Glutamatergic neuron (in vitro differentiated cells): Measurements from ENCODE around the gene RBMS1. TPM values are rescaled to one million over a fixed set of nuclear protein-coding genes. Genes with fewer than 3 reads are reported as not detected.

Source experiments
- DNase-seq: peaks from one replicate; pipeline ENCODE4 v3.0.0; 2022
- H3K27ac Mint-ChIP-seq: one replicate; pipeline ENCODE4 v1.8.0; 2020; ENCODE audit warnings: mild to moderate bottlenecking, mixed read lengths, inconsistent platforms; ENCODE audit not compliant: unreplicated experiment
- H3K27me3 Mint-ChIP-seq: one replicate; pipeline ENCODE4 v1.8.0; 2020; ENCODE audit warnings: mild to moderate bottlenecking, moderate library complexity, mixed read lengths, inconsistent platforms; ENCODE audit not compliant: unreplicated experiment
- H3K36me3 Mint-ChIP-seq: one replicate; pipeline ENCODE4 v1.8.0; 2020; ENCODE audit warnings: mild to moderate bottlenecking, mixed read lengths, inconsistent platforms; ENCODE audit not compliant: unreplicated experiment
- H3K4me1 Mint-ChIP-seq: one replicate; pipeline ENCODE4 v1.8.0; 2020; ENCODE audit warnings: mild to moderate bottlenecking, low read depth, mixed read lengths, inconsistent platforms; ENCODE audit not compliant: unreplicated experiment
- H3K4me3 Mint-ChIP-seq: one replicate; pipeline ENCODE4 v1.8.0; 2020; ENCODE audit warnings: mild to moderate bottlenecking, mixed read lengths, inconsistent platforms; ENCODE audit not compliant: unreplicated experiment
- H3K9me3 Mint-ChIP-seq: one replicate; pipeline ENCODE4 v1.8.0; 2020; ENCODE audit warnings: mild to moderate bottlenecking, moderate library complexity, mixed read lengths, inconsistent platforms; ENCODE audit not compliant: unreplicated experiment
- CTCF ChIP-seq: fragments of 200-600 bp; sonication (generic); IDR thresholded peaks from one replicate; pipeline ENCODE4 v1.5.0; 2021; ENCODE audit not compliant: partially characterized antibody, unreplicated experiment
- total RNA-seq: library from RNA; stranded (reverse); fragmentation: NEBNext Ultra II Directional; extraction: Animal tissue kit (Norgen Biotek cat#: 25700); gene quantifications from one replicate; pipeline ENCODE4 v1.2.1, GENCODE V29; 2021; ENCODE audit not compliant: unreplicated experiment

Gene RBMS1
- total RNA-seq, 1 donor from 2014 or later = 142 TPM

GRCh38 chr2:160355080-160355479 is 138.5 kb downstream of the RBMS1 start:
- H3K27ac Mint-ChIP-seq = peak overlapping the region; percentile 5
- peaks cover 11% of the 10 kb centered on the region for H3K4me1 Mint-ChIP-seq
- H3K4me3 Mint-ChIP-seq = no peak overlapping the region
- H3K9me3 Mint-ChIP-seq = peaks cover 8% of the 10 kb centered on the region
- DNase-seq = no peak
- peaks cover 2% of the 10 kb centered on the region for H3K27me3 Mint-ChIP-seq
- TF ChIP-seq CTCF = no peak
- H3K36me3 Mint-ChIP-seq = no peaks in the 10 kb centered on the region

GRCh38 chr2:160354677-160355076 is 138.9 kb downstream of the RBMS1 start:
- peaks cover 2% of the 10 kb centered on the region for H3K27me3 Mint-ChIP-seq
- no peaks in the 10 kb centered on the region for H3K36me3 Mint-ChIP-seq
- no peak overlapping the region for H3K4me3 Mint-ChIP-seq
- peaks cover 8% of the 10 kb centered on the region for H3K9me3 Mint-ChIP-seq
- TF ChIP-seq CTCF = no peak
- peak overlapping the region; percentile 5 for H3K27ac Mint-ChIP-seq
- DNase-seq = no peak
- H3K4me1 Mint-ChIP-seq = peaks cover 11% of the 10 kb centered on the region

- H3K9me3 Mint-ChIP-seq = peaks cover 8% of the 10 kb centered on the region
- no peak overlapping the region for H3K27ac Mint-ChIP-seq
- H3K36me3 Mint-ChIP-seq = no peaks in the 10 kb centered on the region
- H3K4me1 Mint-ChIP-seq = peaks cover 11% of the 10 kb centered on the region
- DNase-seq = no peak
- no peak for TF ChIP-seq CTCF
- no peak overlapping the region for H3K4me3 Mint-ChIP-seq
- peaks cover 2% of the 10 kb centered on the region for H3K27me3 Mint-ChIP-seq
Measured at GRCh38 chr2:160353813-160354212, 139.8 kb downstream of the RBMS1 start.

GRCh38 chr2:160353166-160353565 is 140.4 kb downstream of the RBMS1 start:
- H3K27me3 Mint-ChIP-seq = peaks cover 2% of the 10 kb centered on the region
- no peak overlapping the region for H3K27ac Mint-ChIP-seq
- DNase-seq = no peak
- peaks cover 11% of the 10 kb centered on the region for H3K4me1 Mint-ChIP-seq
- TF ChIP-seq CTCF = no peak
- no peaks in the 10 kb centered on the region for H3K36me3 Mint-ChIP-seq
- no peak overlapping the region for H3K4me3 Mint-ChIP-seq
- H3K9me3 Mint-ChIP-seq = peaks cover 8% of the 10 kb centered on the region

- no peak overlapping the region for H3K27ac Mint-ChIP-seq
- H3K4me3 Mint-ChIP-seq = no peak overlapping the region
Measured at GRCh38 chr2:160352500-160352899, 141.1 kb downstream of the RBMS1 start.

More at GRCh38 chr2:160352500-160352899, 141.1 kb downstream of the RBMS1 start:
- no peak for TF ChIP-seq CTCF
- peaks cover 8% of the 10 kb centered on the region for H3K4me1 Mint-ChIP-seq
- no peaks in the 10 kb centered on the region for H3K36me3 Mint-ChIP-seq
- no peak for DNase-seq
- H3K27me3 Mint-ChIP-seq = peaks cover 2% of the 10 kb centered on the region
- H3K9me3 Mint-ChIP-seq = peaks cover 5% of the 10 kb centered on the region
